Mesodermal cell (in vitro differentiated cells): ENCODE data around the gene CCDC3.

Experiments used
- H3K27ac ChIP-seq: 2 replicates; pipeline ENCODE4 v1.7.0; 2013; ENCODE audit warnings: mild to moderate bottlenecking, low read depth, low read length, moderate library complexity; ENCODE audit not compliant: severe bottlenecking
- H3K36me3 ChIP-seq: 2 replicates; pipeline ENCODE4 v1.7.1; 2013; ENCODE audit warnings: mild to moderate bottlenecking, low read length, moderate library complexity; ENCODE audit not compliant: control insufficient read depth, insufficient read depth
- H3K4me1 ChIP-seq: one replicate; pipeline ENCODE4 v1.7.1; 2013; ENCODE audit warnings: mild to moderate bottlenecking, low read length; ENCODE audit not compliant: insufficient read depth, control insufficient read depth, poor library complexity, severe bottlenecking
- H3K4me3 ChIP-seq: 2 replicates; pipeline ENCODE4 v1.7.0; 2013; ENCODE audit warnings: low read length, control low read depth, mild to moderate bottlenecking; ENCODE audit not compliant: insufficient read depth, poor library complexity, severe bottlenecking; ENCODE audit errors: extremely low read depth
- H3K9me3 ChIP-seq: 2 replicates; pipeline ENCODE4 v1.7.1; 2013; ENCODE audit warnings: mild to moderate bottlenecking, low read length, moderate library complexity; ENCODE audit not compliant: control insufficient read depth
- whole genome bisulfite sequencing, 2 experiments: methylation state at CpG; one replicate each; pipeline ENCODE4 v1.1.5; 2013; ENCODE audit warnings: missing lambda C conversion rate in 2 of 2; ENCODE audit not compliant: insufficient coverage in 2 of 2; 5-methylcytosine and 5-hydroxymethylcytosine counted together

CCDC3 gene

DNA sequence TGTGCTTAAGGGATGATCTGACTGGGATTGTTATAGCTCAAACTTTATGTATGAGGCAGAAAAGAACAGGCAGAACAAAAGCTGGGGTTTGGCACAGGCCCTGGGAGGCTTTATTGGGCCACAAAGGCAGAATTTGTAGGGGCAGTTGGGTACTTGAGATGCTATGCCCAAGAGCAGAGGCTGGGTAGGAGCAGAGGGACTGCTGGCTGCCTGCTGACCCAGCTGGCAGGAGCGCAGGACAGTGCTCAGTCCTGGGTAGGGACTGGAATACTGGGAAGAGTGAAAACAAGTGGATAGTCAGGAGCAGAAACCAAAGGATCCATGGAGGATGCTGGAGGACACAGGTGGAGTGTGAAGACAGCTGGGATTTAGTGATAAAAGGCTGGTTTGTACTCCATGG lies 75.7 kb downstream of the CCDC3 start:
- H3K4me3 ChIP-seq = no peak overlapping the region
- H3K9me3 ChIP-seq = no peaks in the 10 kb centered on the region
- no peak overlapping the region for H3K27ac ChIP-seq
- no peaks in the 10 kb centered on the region for H3K4me1 ChIP-seq
- H3K36me3 ChIP-seq = no peaks in the 10 kb centered on the region
- 80 to 100% methylated on average over 1 of the region's 1 CpG for WGBS, 2 experiments

- WGBS, 2 experiments = 87 to 88% methylated on average over 5 of the region's 5 CpGs
- no peak overlapping the region for H3K4me3 ChIP-seq
- no peaks in the 10 kb centered on the region for H3K4me1 ChIP-seq
- no peaks in the 10 kb centered on the region for H3K9me3 ChIP-seq
- H3K36me3 ChIP-seq = no peaks in the 10 kb centered on the region
- H3K27ac ChIP-seq = no peak overlapping the region
Observed at GRCh38 chr10:12924911-12925310, 76.6 kb downstream of the CCDC3 start.

GRCh38 chr10:12922117-12922900 lies 79.2 kb downstream of the CCDC3 start:
- Histone ChIP-seq H3K4me3 (no peak overlapping the region), H3K9me3 (no peaks in the 10 kb centered on the region), H3K27ac (no peak overlapping the region), H3K36me3 (no peaks in the 10 kb centered on the region), H3K4me1 (no peaks in the 10 kb centered on the region)
- WGBS, 2 experiments = 82 to 87% methylated on average over 6 to 7 of the region's 13 CpGs

- H3K9me3 ChIP-seq = no peaks in the 10 kb centered on the region
- WGBS, 2 experiments = 84 to 88% methylated on average over 4 to 5 of the region's 6 CpGs
Observed at GRCh38 chr10:12921163-12921562, 80.3 kb downstream of the CCDC3 start.

GRCh38 chr10:12919574-12919973 lies 81.9 kb downstream of the CCDC3 start:
- H3K4me1 ChIP-seq = no peaks in the 10 kb centered on the region
- no peaks in the 10 kb centered on the region for H3K36me3 ChIP-seq
- WGBS, 2 experiments = 73 to 81% methylated on average over 3 of the region's 6 CpGs
- H3K9me3 ChIP-seq = no peaks in the 10 kb centered on the region
- no peak overlapping the region for H3K4me3 ChIP-seq
- no peak overlapping the region for H3K27ac ChIP-seq

More at GRCh38 chr10:12921163-12921562, 80.3 kb downstream of the CCDC3 start:
- H3K4me1 ChIP-seq = no peaks in the 10 kb centered on the region
- H3K36me3 ChIP-seq = no peaks in the 10 kb centered on the region
- H3K27ac ChIP-seq = no peak overlapping the region
- H3K4me3 ChIP-seq = no peak overlapping the region

- Histone ChIP-seq H3K36me3 (no peaks in the 10 kb centered on the region), H3K4me1 (no peaks in the 10 kb centered on the region), H3K9me3 (no peaks in the 10 kb centered on the region), H3K4me3 (no peak overlapping the region), H3K27ac (no peak overlapping the region)
- 86 to 95% methylated on average over 4 of the region's 4 CpGs for WGBS, 2 experiments
Observed at GRCh38 chr10:12916587-12916986, 84.9 kb downstream of the CCDC3 start.

GRCh38 chr10:12915637-12916168 lies 85.8 kb downstream of the CCDC3 start:
- H3K9me3 ChIP-seq = no peaks in the 10 kb centered on the region
- 77 to 97% methylated on average over 3 of the region's 3 CpGs for WGBS, 2 experiments
- H3K27ac ChIP-seq = no peak overlapping the region
- no peaks in the 10 kb centered on the region for H3K36me3 ChIP-seq
- no peaks in the 10 kb centered on the region for H3K4me1 ChIP-seq
- no peak overlapping the region for H3K4me3 ChIP-seq

- 80 to 88% methylated on average over 1 of the region's 2 CpGs for WGBS, 2 experiments
- H3K27ac ChIP-seq = no peak overlapping the region
- no peaks in the 10 kb centered on the region for H3K9me3 ChIP-seq
- H3K4me1 ChIP-seq = no peaks in the 10 kb centered on the region
- no peak overlapping the region for H3K4me3 ChIP-seq
- no peaks in the 10 kb centered on the region for H3K36me3 ChIP-seq
Observed at GRCh38 chr10:12914111-12914510, 87.4 kb downstream of the CCDC3 start.

- 92% methylated on average over 2 of the region's 3 CpGs; no CpG with 5 or more reads in 1 of the 2 experiments for WGBS, 2 experiments
- no peak overlapping the region for H3K4me3 ChIP-seq
- H3K27ac ChIP-seq = no peak overlapping the region
Observed at GRCh38 chr10:12911795-12912194, 89.7 kb downstream of the CCDC3 start.

GRCh38 chr10:12910835-12911234 lies 90.7 kb downstream of the CCDC3 start:
- H3K36me3 ChIP-seq = no peaks in the 10 kb centered on the region
- no peak overlapping the region for H3K4me3 ChIP-seq
- 97 to 100% methylated on average over 1 to 3 of the region's 4 CpGs for WGBS, 2 experiments
- no peak overlapping the region for H3K27ac ChIP-seq
- H3K4me1 ChIP-seq = peaks cover 3% of the 10 kb centered on the region
- H3K9me3 ChIP-seq = no peaks in the 10 kb centered on the region

More at GRCh38 chr10:12911795-12912194, 89.7 kb downstream of the CCDC3 start:
- Histone ChIP-seq H3K9me3 (no peaks in the 10 kb centered on the region), H3K4me1 (peaks cover 3% of the 10 kb centered on the region), H3K36me3 (no peaks in the 10 kb centered on the region)

DNA sequence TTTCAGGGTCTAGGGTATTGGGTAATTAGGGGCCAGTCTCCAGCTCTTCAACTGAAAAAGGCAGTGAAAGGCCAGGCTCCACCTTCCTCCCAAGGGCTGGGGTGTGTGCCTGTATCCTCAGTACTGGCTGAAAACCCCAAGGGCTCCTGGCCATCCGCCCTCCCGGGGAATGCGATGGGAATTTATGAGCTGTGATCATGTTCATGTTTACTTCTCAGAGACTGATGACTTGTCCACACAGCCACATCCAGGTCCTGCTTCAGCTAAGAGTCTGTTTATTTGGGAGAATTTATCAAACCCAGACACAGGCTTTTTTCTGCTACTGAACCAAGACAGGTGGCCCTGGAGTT lies 91.7 kb downstream of the CCDC3 start:
- peaks cover 3% of the 10 kb centered on the region for H3K4me1 ChIP-seq
- no peaks in the 10 kb centered on the region for H3K9me3 ChIP-seq
- 90 to 94% methylated on average over 3 of the region's 3 CpGs for WGBS, 2 experiments
- no peak overlapping the region for H3K27ac ChIP-seq
- no peaks in the 10 kb centered on the region for H3K36me3 ChIP-seq
- no peak overlapping the region for H3K4me3 ChIP-seq
